Measurements from ENCODE around the gene THSD7B. TPM values are rescaled to one million over a fixed set of nuclear protein-coding genes. Genes with fewer than 3 reads are reported as not detected.

THSD7B gene
- total and polyA plus RNA-seq, 9 of the 15 experiments (the other 6 are each of a cell fraction or from before 2014, with no cell fraction given) = not detected

DNA sequence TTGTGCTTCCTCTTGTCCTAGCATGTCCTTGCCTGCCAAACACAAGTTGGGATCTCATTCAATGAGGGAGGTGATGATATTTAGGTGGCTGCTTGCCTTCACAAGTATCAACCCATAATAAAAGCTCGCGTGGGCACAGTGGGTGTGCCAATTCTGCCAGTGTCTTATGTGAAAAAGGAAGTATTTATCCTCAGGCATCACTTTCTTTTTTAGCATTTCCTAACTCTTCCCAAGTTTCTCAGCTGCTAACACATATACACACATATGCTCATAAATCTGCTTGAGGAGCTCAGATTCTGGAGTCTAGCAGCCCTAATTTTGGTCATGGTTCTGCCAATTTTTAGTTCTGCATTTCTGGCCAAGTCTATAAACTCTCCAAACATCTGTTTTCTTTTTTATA lies 879.4 kb downstream of the THSD7B start (continued):
- TF ChIP-seq, protein P1, sequence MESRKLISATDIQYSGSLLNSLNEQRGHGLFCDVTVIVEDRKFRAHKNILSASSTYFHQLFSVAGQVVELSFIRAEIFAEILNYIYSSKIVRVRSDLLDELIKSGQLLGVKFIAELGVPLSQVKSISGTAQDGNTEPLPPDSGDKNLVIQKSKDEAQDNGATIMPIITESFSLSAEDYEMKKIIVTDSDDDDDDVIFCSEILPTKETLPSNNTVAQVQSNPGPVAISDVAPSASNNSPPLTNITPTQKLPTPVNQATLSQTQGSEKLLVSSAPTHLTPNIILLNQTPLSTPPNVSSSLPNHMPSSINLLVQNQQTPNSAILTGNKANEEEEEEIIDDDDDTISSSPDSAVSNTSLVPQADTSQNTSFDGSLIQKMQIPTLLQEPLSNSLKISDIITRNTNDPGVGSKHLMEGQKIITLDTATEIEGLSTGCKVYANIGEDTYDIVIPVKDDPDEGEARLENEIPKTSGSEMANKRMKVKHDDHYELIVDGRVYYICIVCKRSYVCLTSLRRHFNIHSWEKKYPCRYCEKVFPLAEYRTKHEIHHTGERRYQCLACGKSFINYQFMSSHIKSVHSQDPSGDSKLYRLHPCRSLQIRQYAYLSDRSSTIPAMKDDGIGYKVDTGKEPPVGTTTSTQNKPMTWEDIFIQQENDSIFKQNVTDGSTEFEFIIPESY (CRISPR knock-in tag; IDR thresholded peaks at IDR 0.05) = no peak
- TF ChIP-seq, protein P2, sequence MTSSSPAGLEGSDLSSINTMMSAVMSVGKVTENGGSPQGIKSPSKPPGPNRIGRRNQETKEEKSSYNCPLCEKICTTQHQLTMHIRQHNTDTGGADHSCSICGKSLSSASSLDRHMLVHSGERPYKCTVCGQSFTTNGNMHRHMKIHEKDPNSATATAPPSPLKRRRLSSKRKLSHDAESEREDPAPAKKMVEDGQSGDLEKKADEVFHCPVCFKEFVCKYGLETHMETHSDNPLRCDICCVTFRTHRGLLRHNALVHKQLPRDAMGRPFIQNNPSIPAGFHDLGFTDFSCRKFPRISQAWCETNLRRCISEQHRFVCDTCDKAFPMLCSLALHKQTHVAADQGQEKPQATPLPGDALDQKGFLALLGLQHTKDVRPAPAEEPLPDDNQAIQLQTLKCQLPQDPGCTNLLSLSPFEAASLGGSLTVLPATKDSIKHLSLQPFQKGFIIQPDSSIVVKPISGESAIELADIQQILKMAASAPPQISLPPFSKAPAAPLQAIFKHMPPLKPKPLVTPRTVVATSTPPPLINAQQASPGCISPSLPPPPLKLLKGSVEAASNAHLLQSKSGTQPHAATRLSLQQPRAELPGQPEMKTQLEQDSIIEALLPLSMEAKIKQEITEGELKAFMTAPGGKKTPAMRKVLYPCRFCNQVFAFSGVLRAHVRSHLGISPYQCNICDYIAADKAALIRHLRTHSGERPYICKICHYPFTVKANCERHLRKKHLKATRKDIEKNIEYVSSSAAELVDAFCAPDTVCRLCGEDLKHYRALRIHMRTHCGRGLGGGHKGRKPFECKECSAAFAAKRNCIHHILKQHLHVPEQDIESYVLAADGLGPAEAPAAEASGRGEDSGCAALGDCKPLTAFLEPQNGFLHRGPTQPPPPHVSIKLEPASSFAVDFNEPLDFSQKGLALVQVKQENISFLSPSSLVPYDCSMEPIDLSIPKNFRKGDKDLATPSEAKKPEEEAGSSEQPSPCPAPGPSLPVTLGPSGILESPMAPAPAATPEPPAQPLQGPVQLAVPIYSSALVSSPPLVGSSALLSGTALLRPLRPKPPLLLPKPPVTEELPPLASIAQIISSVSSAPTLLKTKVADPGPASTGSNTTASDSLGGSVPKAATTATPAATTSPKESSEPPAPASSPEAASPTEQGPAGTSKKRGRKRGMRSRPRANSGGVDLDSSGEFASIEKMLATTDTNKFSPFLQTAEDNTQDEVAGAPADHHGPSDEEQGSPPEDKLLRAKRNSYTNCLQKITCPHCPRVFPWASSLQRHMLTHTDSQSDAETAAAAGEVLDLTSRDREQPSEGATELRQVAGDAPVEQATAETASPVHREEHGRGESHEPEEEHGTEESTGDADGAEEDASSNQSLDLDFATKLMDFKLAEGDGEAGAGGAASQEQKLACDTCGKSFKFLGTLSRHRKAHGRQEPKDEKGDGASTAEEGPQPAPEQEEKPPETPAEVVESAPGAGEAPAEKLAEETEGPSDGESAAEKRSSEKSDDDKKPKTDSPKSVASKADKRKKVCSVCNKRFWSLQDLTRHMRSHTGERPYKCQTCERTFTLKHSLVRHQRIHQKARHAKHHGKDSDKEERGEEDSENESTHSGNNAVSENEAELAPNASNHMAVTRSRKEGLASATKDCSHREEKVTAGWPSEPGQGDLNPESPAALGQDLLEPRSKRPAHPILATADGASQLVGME (CRISPR knock-in tag; IDR thresholded peaks at IDR 0.05) = no peak
- TF ChIP-seq ZNF311 (CRISPR knock-in tag; IDR thresholded peaks at IDR 0.05) = no peak
- TF ChIP-seq, protein P3, sequence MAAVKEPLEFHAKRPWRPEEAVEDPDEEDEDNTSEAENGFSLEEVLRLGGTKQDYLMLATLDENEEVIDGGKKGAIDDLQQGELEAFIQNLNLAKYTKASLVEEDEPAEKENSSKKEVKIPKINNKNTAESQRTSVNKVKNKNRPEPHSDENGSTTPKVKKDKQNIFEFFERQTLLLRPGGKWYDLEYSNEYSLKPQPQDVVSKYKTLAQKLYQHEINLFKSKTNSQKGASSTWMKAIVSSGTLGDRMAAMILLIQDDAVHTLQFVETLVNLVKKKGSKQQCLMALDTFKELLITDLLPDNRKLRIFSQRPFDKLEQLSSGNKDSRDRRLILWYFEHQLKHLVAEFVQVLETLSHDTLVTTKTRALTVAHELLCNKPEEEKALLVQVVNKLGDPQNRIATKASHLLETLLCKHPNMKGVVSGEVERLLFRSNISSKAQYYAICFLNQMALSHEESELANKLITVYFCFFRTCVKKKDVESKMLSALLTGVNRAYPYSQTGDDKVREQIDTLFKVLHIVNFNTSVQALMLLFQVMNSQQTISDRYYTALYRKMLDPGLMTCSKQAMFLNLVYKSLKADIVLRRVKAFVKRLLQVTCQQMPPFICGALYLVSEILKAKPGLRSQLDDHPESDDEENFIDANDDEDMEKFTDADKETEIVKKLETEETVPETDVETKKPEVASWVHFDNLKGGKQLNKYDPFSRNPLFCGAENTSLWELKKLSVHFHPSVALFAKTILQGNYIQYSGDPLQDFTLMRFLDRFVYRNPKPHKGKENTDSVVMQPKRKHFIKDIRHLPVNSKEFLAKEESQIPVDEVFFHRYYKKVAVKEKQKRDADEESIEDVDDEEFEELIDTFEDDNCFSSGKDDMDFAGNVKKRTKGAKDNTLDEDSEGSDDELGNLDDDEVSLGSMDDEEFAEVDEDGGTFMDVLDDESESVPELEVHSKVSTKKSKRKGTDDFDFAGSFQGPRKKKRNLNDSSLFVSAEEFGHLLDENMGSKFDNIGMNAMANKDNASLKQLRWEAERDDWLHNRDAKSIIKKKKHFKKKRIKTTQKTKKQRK (IDR thresholded peaks at IDR 0.05; ENCODE audit: borderline replicate concordance, low read depth, low read length) = no peak

All from K562 (cell line).